Measurements from ENCODE around the gene PDE11A. TPM values are rescaled to one million over a fixed set of nuclear protein-coding genes. Genes with fewer than 3 reads are reported as not detected.

PDE11A gene
- total and polyA plus RNA-seq, 2 of the 8 experiments (the other 6 are each of a cell fraction or from before 2014, with no cell fraction given) = 0.19 to 0.23 TPM

GRCh38 chr2:177582000-177582399, 490.6 kb downstream of the PDE11A start:
- Histone ChIP-seq H2AFZ (ENCODE audit: low read length) (no peak overlapping the region), H3K14ac (ENCODE audit: insufficient read length) (no peak overlapping the region), H3K79me1 (ENCODE audit: low read depth, low read length) (no peaks in the 10 kb centered on the region), H3K27me3 (replicated peaks in 1 of 4; ENCODE audit: control insufficient read depth in 3 of 4, extremely low read depth in 1 of 4, insufficient read depth in 3 of 4, low read length in 3 of 4) (no peaks in the 10 kb centered on the region), H3K4me1 (replicated peaks in 1 of 4; ENCODE audit: control insufficient read depth in 3 of 4, insufficient read depth in 4 of 4, low read length in 3 of 4) (no peaks in the 10 kb centered on the region), H3K4me3 (ENCODE audit: extremely low read depth in 1 of 4, insufficient read depth in 2 of 4, low read depth in 3 of 4, low read length in 4 of 4) (no peak overlapping the region), H3K4ac (replicated peaks; ENCODE audit: insufficient read length, low read depth, low read length) (no peak overlapping the region), H3K23ac (ENCODE audit: insufficient read length) (no peak overlapping the region), H2BK120ac (replicated peaks; ENCODE audit: low read depth, low read length) (no peak overlapping the region), H4K8ac (ENCODE audit: extremely low read depth, insufficient read depth, low read length) (no peak overlapping the region), H3K4me2 (ENCODE audit: insufficient read depth in 1 of 2, low read depth in 2 of 2, low read length in 2 of 2) (no peak overlapping the region), H2BK5ac (ENCODE audit: low read depth, low read length) (no peak overlapping the region), H4K5ac (ENCODE audit: insufficient read length, low read depth, low read length) (no peak overlapping the region), H3K23me2 (ENCODE audit: low read depth, low read length) (no peaks in the 10 kb centered on the region; the same call in 1 of the 2 replicates), H3K9ac (replicated peaks in 1 of 4; ENCODE audit: extremely low read depth in 1 of 4, low read depth in 3 of 4, low read length in 3 of 4) (no peak overlapping the region), H2BK15ac (ENCODE audit: low read length) (no peak overlapping the region), H3K18ac (ENCODE audit: extremely low read depth, low read length) (no peak overlapping the region), H2AK5ac (ENCODE audit: low read depth, low read length) (no peak overlapping the region), H4K91ac (replicated peaks; ENCODE audit: insufficient read length, low read length) (no peak overlapping the region), H4K20me1 (replicated peaks in 1 of 2; ENCODE audit: control insufficient read depth in 1 of 2, insufficient read depth in 2 of 2, low read length in 2 of 2) (no peaks in the 10 kb centered on the region), H3K27ac (ENCODE audit: low read depth, low read length) (no peak overlapping the region), H3K79me2 (ENCODE audit: control insufficient read depth in 1 of 2, insufficient read depth in 2 of 2, low read length in 2 of 2) (no peaks in the 10 kb centered on the region), H3K9me3 (ENCODE audit: insufficient read depth in 2 of 2, low read depth in 1 of 2, low read length in 1 of 2) (no peaks in the 10 kb centered on the region), H3K36me3 (ENCODE audit: control insufficient read depth in 2 of 4, insufficient read depth in 4 of 4, low read length in 3 of 4) (no peaks in the 10 kb centered on the region), H2BK20ac (ENCODE audit: low read length) (no peak overlapping the region), H2BK12ac (ENCODE audit: low read depth, low read length) (no peak overlapping the region), H3K56ac (replicated peaks; ENCODE audit: insufficient read length, low read depth, low read length) (no peak overlapping the region)
- ChIA-PET CTCF (ENCODE audit: partially characterized antibody) (interaction anchor here (1.4 to 1.6 kb wide), 2 partner anchors 10 to 21 kb away, joined by 5 to 7 read pairs; no protein-coding TSS in a partner anchor), POLR2A (ENCODE audit: partially characterized antibody) (no interaction called here)
- WGBS, 2 experiments (ENCODE audit: extremely low coverage in 1 of 2, insufficient coverage in 1 of 2, insufficient read length in 1 of 2, insufficient replicate concordance in 2 of 2, low coverage in 1 of 2, low lambda C conversion rate in 2 of 2, missing lambda C conversion rate in 1 of 2) = 88% methylated on average over 1 of the region's 1 CpG; no CpG with 5 or more reads in 1 of the 2 experiments
- DNase-seq (ENCODE audit: low read depth in 1 of 2, low spot score in 2 of 2) = no peak
- no peak for FAIRE-seq
- no peak for TF ChIP-seq GABPA (IDR thresholded peaks at IDR 0.05; ENCODE audit: borderline replicate concordance, insufficient read depth, low read length)
- TF ChIP-seq TCF12 (IDR thresholded peaks at IDR 0.05; ENCODE audit: low read depth, low read length) = no peak
- TF ChIP-seq HDAC2 (IDR thresholded peaks at IDR 0.05; ENCODE audit: borderline replicate concordance in 1 of 2, low read depth in 2 of 2, low read length in 2 of 2) = no peak
- TF ChIP-seq CBX5 (IDR thresholded peaks at IDR 0.05; ENCODE audit: low read depth, low read length) = no peak
- no peak for TF ChIP-seq KDM1A (IDR thresholded peaks at IDR 0.05; ENCODE audit: borderline replicate concordance, low read length)
- no peak for TF ChIP-seq SP2 (IDR thresholded peaks at IDR 0.05; ENCODE audit: low read length)
- no peak for TF ChIP-seq RNF2 (IDR thresholded peaks at IDR 0.05; ENCODE audit: borderline replicate concordance, low read depth, low read length, missing control alignments, poor library complexity, severe bottlenecking)
- no peak for TF ChIP-seq SIX5 (IDR thresholded peaks at IDR 0.05; ENCODE audit: low read depth, low read length)
- TF ChIP-seq CEBPB (IDR thresholded peaks at IDR 0.05; ENCODE audit: low read depth, low read length) = no peak
- no peak for TF ChIP-seq EZH2 (IDR thresholded peaks at IDR 0.05; ENCODE audit: low read depth, low read length, severe bottlenecking)
- no peak for TF ChIP-seq MAX (IDR thresholded peaks at IDR 0.05)
- TF ChIP-seq YY1 (IDR thresholded peaks at IDR 0.05; ENCODE audit: low read depth, low read length) = no peak
- TF ChIP-seq ASH2L (IDR thresholded peaks at IDR 0.05; ENCODE audit: low read length) = no peak
- TF ChIP-seq RFX5 (IDR thresholded peaks at IDR 0.05; ENCODE audit: borderline replicate concordance, low read depth, low read length) = no peak
- TF ChIP-seq SIRT6 (IDR thresholded peaks at IDR 0.05; ENCODE audit: low read length) = no peak

All from H1 (cell line).